Measurements from ENCODE around the gene PTPRM. TPM values are rescaled to one million over a fixed set of nuclear protein-coding genes. Genes with fewer than 3 reads are reported as not detected.

PTPRM gene
- total RNA-seq, 1 donor from 2014 or later, result 257 TPM

GRCh38 chr18:8029731-8030130, 462.6 kb downstream of the PTPRM start:
- intact Hi-C loops (cut with DNase I), result no loop called here
- no peak for DNase-seq (ENCODE audit: low spot score in 2 of 2)
- no peaks in the 10 kb centered on the region for H3K36me3 ChIP-seq

GRCh38 chr18:8030201-8030600, 463.1 kb downstream of the PTPRM start:
- intact Hi-C loops (cut with DNase I), result no loop called here
- Histone ChIP-seq H3K4me1 (no peaks in the 10 kb centered on the region), H3K9me3 (no peaks in the 10 kb centered on the region), H3K27me3 (no peaks in the 10 kb centered on the region), H3K36me3 (no peaks in the 10 kb centered on the region), H3K27ac (no peak overlapping the region), H3K4me3 (no peak overlapping the region)
- no peak for TF ChIP-seq CTCF (IDR thresholded peaks at IDR 0.05)
- no peak for DNase-seq (ENCODE audit: low spot score in 2 of 2)

More at GRCh38 chr18:8029731-8030130, 462.6 kb downstream of the PTPRM start:
- no peak overlapping the region for H3K27ac ChIP-seq
- H3K4me3 ChIP-seq, result no peak overlapping the region
- H3K9me3 ChIP-seq, result no peaks in the 10 kb centered on the region
- TF ChIP-seq CTCF (IDR thresholded peaks at IDR 0.05), result no peak
- H3K4me1 ChIP-seq, result no peaks in the 10 kb centered on the region
- H3K27me3 ChIP-seq, result no peaks in the 10 kb centered on the region

- H3K36me3 ChIP-seq, result no peaks in the 10 kb centered on the region
- DNase-seq (ENCODE audit: low spot score in 2 of 2), result no peak
- TF ChIP-seq CTCF (IDR thresholded peaks at IDR 0.05), result no peak
- no peaks in the 10 kb centered on the region for H3K9me3 ChIP-seq
- H3K4me1 ChIP-seq, result no peaks in the 10 kb centered on the region
- no peak overlapping the region for H3K27ac ChIP-seq
- no peak overlapping the region for H3K4me3 ChIP-seq
- H3K27me3 ChIP-seq, result no peaks in the 10 kb centered on the region
- intact Hi-C loops (cut with DNase I), result no loop called here
Measured at GRCh38 chr18:8031496-8031895, 464.4 kb downstream of the PTPRM start.

GRCh38 chr18:8034674-8035073, 467.6 kb downstream of the PTPRM start:
- H3K36me3 ChIP-seq, result no peaks in the 10 kb centered on the region
- TF ChIP-seq CTCF (IDR thresholded peaks at IDR 0.05), result no peak
- no peaks in the 10 kb centered on the region for H3K9me3 ChIP-seq
- H3K4me1 ChIP-seq, result peaks cover 0 to 2% of the 10 kb centered on the region in 2 donors
- DNase-seq (ENCODE audit: low spot score in 2 of 2), result no peak
- H3K27me3 ChIP-seq, result no peaks in the 10 kb centered on the region
- no peak overlapping the region for H3K27ac ChIP-seq
- no peak overlapping the region for H3K4me3 ChIP-seq
- intact Hi-C loops (cut with DNase I), result no loop called here

GRCh38 chr18:8036551-8036950, 469.4 kb downstream of the PTPRM start:
- H3K36me3 ChIP-seq, result no peaks in the 10 kb centered on the region
- TF ChIP-seq CTCF (IDR thresholded peaks at IDR 0.05), result no peak
- H3K9me3 ChIP-seq, result no peaks in the 10 kb centered on the region
- H3K27ac ChIP-seq, result no peak overlapping the region
- H3K27me3 ChIP-seq, result no peaks in the 10 kb centered on the region
- peaks cover 0 to 2% of the 10 kb centered on the region in 2 donors for H3K4me1 ChIP-seq
- intact Hi-C loops (cut with DNase I), result no loop called here
- no peak overlapping the region for H3K4me3 ChIP-seq
- DNase-seq (ENCODE audit: low spot score in 2 of 2), result no peak

- no peak overlapping the region for H3K27ac ChIP-seq
- DNase-seq (ENCODE audit: low spot score in 2 of 2), result no peak
- TF ChIP-seq CTCF (IDR thresholded peaks at IDR 0.05), result no peak
- H3K9me3 ChIP-seq, result no peaks in the 10 kb centered on the region
- no peaks in the 10 kb centered on the region for H3K36me3 ChIP-seq
- intact Hi-C loops (cut with DNase I), result no loop called here
- peaks cover 0 to 2% of the 10 kb centered on the region in 2 donors for H3K4me1 ChIP-seq
- H3K4me3 ChIP-seq, result no peak overlapping the region
- no peaks in the 10 kb centered on the region for H3K27me3 ChIP-seq
Measured at GRCh38 chr18:8037296-8037695, 470.2 kb downstream of the PTPRM start.

Data from ascending aorta (tissue), 2 donors.